MM.1S (cell line): ENCODE data around the gene FKBP2.

Source experiments
- DNase-seq: peaks from one replicate; pipeline ENCODE4 v3.0.0-alpha.2; 2015
- H2AFZ ChIP-seq: fragments of 300-600 bp; sonication (generic); 2 replicates; pipeline ENCODE4 v1.6.0; 2016; ENCODE audit warnings: antibody characterized with exemption, low read length
- H3F3A ChIP-seq: fragments of 300-600 bp; sonication (generic); 2 replicates; pipeline ENCODE4 v1.6.1; 2016; ENCODE audit warnings: mild to moderate bottlenecking, antibody characterized with exemption, low read length, moderate library complexity, mixed read lengths; ENCODE audit not compliant: insufficient read depth
- H3K27ac ChIP-seq: fragments of 300-600 bp; sonication (generic); 2 replicates; pipeline ENCODE4 v1.5.1; 2016; ENCODE audit warnings: mild to moderate bottlenecking, low read length
- H3K27me3 ChIP-seq: fragments of 300-600 bp; sonication (generic); replicated peaks from 2 replicates; pipeline ENCODE4 v1.6.0; 2016; ENCODE audit warnings: low read length; ENCODE audit not compliant: insufficient read depth
- H3K36me3 ChIP-seq: fragments of 300-600 bp; sonication (generic); replicated peaks from 2 replicates; pipeline ENCODE4 v1.6.1; 2016; ENCODE audit warnings: mild to moderate bottlenecking, low read length, mixed read lengths; ENCODE audit not compliant: insufficient read depth
- H3K4me1 ChIP-seq: fragments of 300-600 bp; sonication (generic); 2 replicates; pipeline ENCODE4 v1.6.1; 2016; ENCODE audit warnings: low read length, mixed read lengths
- H3K4me2 ChIP-seq: fragments of 300-600 bp; sonication (generic); 2 replicates; pipeline ENCODE4 v1.6.0; 2016; ENCODE audit warnings: low read depth, low read length
- H3K4me3 ChIP-seq: fragments of 300-600 bp; sonication (generic); 2 replicates; pipeline ENCODE4 v1.5.1; 2016; ENCODE audit warnings: low read length, mixed read lengths
- H3K79me2 ChIP-seq: fragments of 300-600 bp; sonication (generic); 2 replicates; pipeline ENCODE4 v1.6.1; 2016; ENCODE audit warnings: mixed run types, low read length, mixed read lengths
- H3K9ac ChIP-seq: fragments of 300-600 bp; sonication (generic); 2 replicates; pipeline ENCODE4 v1.6.1; 2016; ENCODE audit warnings: low read length, mixed read lengths
- H3K9me2 ChIP-seq: fragments of 300-600 bp; sonication (generic); replicated peaks from 2 replicates; pipeline ENCODE4 v1.6.1; 2016; ENCODE audit warnings: mild to moderate bottlenecking, low read length, mixed read lengths; ENCODE audit not compliant: insufficient read depth
- H3K9me3 ChIP-seq: fragments of 300-600 bp; sonication (generic); replicated peaks from 2 replicates; pipeline ENCODE4 v1.6.1; 2016; ENCODE audit warnings: mild to moderate bottlenecking, low read length, mixed read lengths; ENCODE audit not compliant: insufficient read depth
- H4K20me1 ChIP-seq: fragments of 300-600 bp; sonication (generic); 2 replicates; pipeline ENCODE4 v1.6.1; 2016; ENCODE audit warnings: mild to moderate bottlenecking, low read length, moderate library complexity, mixed read lengths; ENCODE audit not compliant: insufficient read depth
- CTCF ChIP-seq: fragments of 300-600 bp; sonication (generic); IDR thresholded peaks from 2 replicates; pipeline ENCODE4 v1.5.1; 2016; ENCODE audit warnings: antibody characterized with exemption, low read length, mixed read lengths
- EZH2 ChIP-seq: fragments of 300-600 bp; sonication (generic); optimal IDR thresholded peaks from 2 replicates; pipeline ENCODE3; 2017; ENCODE audit warnings: low read depth, mild to moderate bottlenecking, antibody characterized with exemption, low read length, mixed read lengths
- EZH2phosphoT487 ChIP-seq: fragments of 300-600 bp; sonication (generic); IDR thresholded peaks from 2 replicates; pipeline ENCODE4 v1.6.1; 2018; ENCODE audit warnings: antibody characterized with exemption, low read length

FKBP2 gene

GRCh38 chr11:64241241-64241490 is 271 bp downstream of the FKBP2 start:
- no peak for DNase-seq
- peak overlapping the region; percentile 95 for H3K27ac ChIP-seq

GRCh38 chr11:64241491-64242374 is 838 bp downstream of the FKBP2 start:
- peak; percentile 97 for DNase-seq
- no peaks in the 10 kb centered on the region for H3K9me3 ChIP-seq
- peaks cover 30% of the 10 kb centered on the region for H3F3A ChIP-seq
- no peaks in the 10 kb centered on the region for H3K36me3 ChIP-seq
- no peaks in the 10 kb centered on the region for H3K27me3 ChIP-seq
- H3K9me2 ChIP-seq = no peaks in the 10 kb centered on the region
- H3K4me2 ChIP-seq = peak overlapping the region; percentile 98
- H3K4me1 ChIP-seq = peaks cover 23% of the 10 kb centered on the region
- no peaks in the 10 kb centered on the region for H4K20me1 ChIP-seq
- peak overlapping the region; percentile 94 for H3K4me3 ChIP-seq
- peak overlapping the region; percentile 84 for H3K9ac ChIP-seq
- H3K27ac ChIP-seq = peak overlapping the region; percentile 95; the same call in 1 of the 2 replicates
- H2AFZ ChIP-seq = peak overlapping the region; percentile 61; the same call in 1 of the 2 replicates
- TF ChIP-seq EZH2phosphoT487 = no peak
- no peak for TF ChIP-seq EZH2
- TF ChIP-seq CTCF = no peak
- peaks cover 38% of the 10 kb centered on the region for H3K79me2 ChIP-seq

More at GRCh38 chr11:64241241-64241490, 271 bp downstream of the FKBP2 start:
- Histone ChIP-seq H3K4me1 (peaks cover 23% of the 10 kb centered on the region), H3K9ac (peak overlapping the region; percentile 95), H3K79me2 (peaks cover 36% of the 10 kb centered on the region), H3F3A (peaks cover 30% of the 10 kb centered on the region), H2AFZ (peak overlapping the region; percentile 20; the same call in 1 of the 2 replicates), H3K4me3 (peak overlapping the region; percentile 73), H3K4me2 (peak overlapping the region; percentile 97; the same call in 1 of the 2 replicates), H4K20me1 (no peaks in the 10 kb centered on the region), H3K9me3 (no peaks in the 10 kb centered on the region), H3K27me3 (no peaks in the 10 kb centered on the region), H3K36me3 (no peaks in the 10 kb centered on the region), H3K9me2 (no peaks in the 10 kb centered on the region)
- TF ChIP-seq EZH2 = no peak
- no peak for TF ChIP-seq CTCF
- TF ChIP-seq EZH2phosphoT487 = no peak

GRCh38 chr11:64243236-64243854 is 2.5 kb downstream of the FKBP2 start:
- Histone ChIP-seq H3K36me3 (no peaks in the 10 kb centered on the region), H3F3A (peaks cover 34% of the 10 kb centered on the region), H3K9ac (no peak overlapping the region), H3K79me2 (peaks cover 40% of the 10 kb centered on the region), H2AFZ (no peak overlapping the region), H3K4me2 (no peak overlapping the region), H3K4me3 (no peak overlapping the region), H3K9me3 (no peaks in the 10 kb centered on the region), H4K20me1 (no peaks in the 10 kb centered on the region), H3K4me1 (peaks cover 23% of the 10 kb centered on the region), H3K9me2 (no peaks in the 10 kb centered on the region), H3K27me3 (no peaks in the 10 kb centered on the region), H3K27ac (no peak overlapping the region)
- DNase-seq = no peak
- TF ChIP-seq EZH2phosphoT487 (no peak), EZH2 (no peak), CTCF (no peak)
